ENCODE measurements around the gene MSRB3.

MSRB3 gene

GRCh38 chr12:65501093-65501621 is 222.7 kb downstream of the MSRB3 start:
- no peak for DNase-seq

DNA sequence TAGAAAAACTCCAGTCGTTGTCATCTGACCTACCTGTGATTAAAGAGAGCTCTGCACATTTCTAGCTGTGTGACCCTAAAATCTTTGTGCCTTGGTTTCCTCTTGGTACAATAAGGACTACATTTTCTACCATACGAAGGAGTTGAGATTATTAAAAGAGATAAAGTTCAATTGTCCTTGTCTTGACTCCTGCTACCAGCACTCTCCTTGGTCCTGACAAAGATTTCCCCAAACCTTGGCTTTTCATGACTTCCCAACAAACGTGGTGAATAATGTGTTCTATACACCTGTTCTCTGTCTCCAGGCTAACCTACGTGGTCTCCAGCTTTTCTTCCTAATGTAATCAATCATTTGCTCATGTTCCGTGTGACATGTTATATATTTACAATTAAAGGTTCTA is 223.5 kb downstream of the MSRB3 start:
- DNase-seq = no peak

DNA sequence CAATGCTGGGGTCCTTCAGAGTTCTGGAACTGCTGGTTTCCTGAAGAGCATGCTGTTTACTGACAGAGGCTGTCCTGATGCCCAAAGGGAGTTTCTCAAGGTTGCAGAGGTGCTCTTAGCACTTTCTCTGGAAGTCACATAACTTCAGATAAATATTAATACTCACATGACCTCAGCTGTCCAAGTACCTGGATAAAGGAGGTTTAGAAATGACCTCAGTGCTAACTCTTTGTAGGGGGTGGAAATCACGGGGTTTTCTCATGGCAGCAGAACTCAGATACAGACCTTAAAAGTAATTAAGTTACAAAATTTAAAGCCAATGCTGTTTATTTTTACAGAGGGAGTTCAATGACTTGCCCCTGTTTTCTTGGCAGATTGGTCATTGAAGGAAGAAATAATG is 225.9 kb downstream of the MSRB3 start:
- DNase-seq = no peak

- no peak for DNase-seq
These were observed 227.1 kb downstream of the MSRB3 start for GRCh38 chr12:65505386-65506121.

DNA sequence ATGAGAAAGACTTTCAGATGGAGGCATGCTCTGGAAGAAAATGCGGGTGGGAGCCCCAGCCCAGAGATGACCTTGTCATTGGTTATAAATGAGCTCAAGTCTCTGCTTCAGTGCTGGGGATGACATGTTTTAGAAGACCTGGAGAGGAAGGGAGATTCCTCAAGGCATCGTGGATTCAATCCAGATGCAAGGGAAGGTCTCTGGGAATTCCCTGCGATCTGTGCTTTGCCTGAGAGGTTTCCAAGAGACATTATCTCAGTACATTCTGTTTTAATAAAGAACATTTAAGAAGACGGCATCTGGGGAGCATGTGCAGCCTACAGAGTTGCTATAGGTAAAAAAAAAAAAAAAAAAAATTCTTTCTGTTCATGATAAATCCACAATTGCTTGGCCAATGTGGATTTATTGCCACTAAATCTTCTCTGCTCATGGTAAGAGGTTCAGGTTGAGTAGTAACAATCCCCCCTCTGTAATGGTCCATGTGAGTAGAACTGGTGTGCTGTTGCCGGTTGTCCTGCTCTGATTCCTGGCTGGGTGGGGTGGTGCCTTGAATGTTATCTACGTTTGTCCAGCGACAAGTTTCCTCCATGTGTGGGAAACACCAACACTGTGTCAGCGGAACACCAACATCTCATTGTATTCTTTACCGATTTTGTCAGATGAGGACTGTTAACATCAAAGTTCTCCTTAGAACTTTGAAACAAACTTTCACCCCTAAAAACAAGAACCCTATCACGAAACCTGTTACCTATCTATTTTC is 230.0 kb downstream of the MSRB3 start:
- DNase-seq = no peak

- DNase-seq = no peak
These were observed 231.5 kb downstream of the MSRB3 start for GRCh38 chr12:65510007-65510406.

- DNase-seq = no peak
These were observed 232.1 kb downstream of the MSRB3 start for GRCh38 chr12:65510584-65511050.

- no peak for DNase-seq
These were observed 232.8 kb downstream of the MSRB3 start for GRCh38 chr12:65511134-65511834.

DNA sequence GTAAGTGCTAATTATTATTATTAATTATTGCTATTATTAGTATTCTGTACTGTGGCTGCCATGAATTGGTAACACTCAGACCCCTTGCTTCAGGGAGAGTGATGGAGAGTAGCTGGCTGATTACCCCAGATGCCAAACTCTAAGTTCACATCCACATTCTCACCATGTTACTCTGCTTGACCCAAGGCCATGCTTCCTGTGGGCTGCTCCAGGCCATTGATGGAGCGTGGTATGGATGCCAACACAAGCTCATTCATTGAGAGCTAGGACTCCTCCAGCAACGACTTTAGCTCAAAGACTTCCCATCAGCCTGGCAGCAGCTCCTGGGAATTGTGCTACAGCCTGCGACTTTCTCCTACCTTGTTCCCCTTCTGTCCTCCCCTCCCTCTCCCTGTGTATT is 233.4 kb downstream of the MSRB3 start:
- no peak for DNase-seq

Measured in CD4-positive, alpha-beta T cell treated with Interleukin-12 subunit alpha and Interleukin-12 subunit beta, for 1 hour (primary cell).